Right renal cortex interstitium (tissue), 3 donors: Measurements from ENCODE around the gene TSPAN33. TPM values are rescaled to one million over a fixed set of nuclear protein-coding genes. Genes with fewer than 3 reads are reported as not detected.
A peak's percentile ranks its signal among the peaks of the same experiment; 100 is the strongest.
"Not testable (repeated sequence)": the region's sequence is repeated elsewhere in the genome, so short reads cannot be mapped to it uniquely, and the experiment has no call there.

Source experiments
- DNase-seq, 3 donors: peaks; one replicate each; pipeline ENCODE4 v3.0.0-alpha.2; 2013; ENCODE audit warnings: low read depth in 3 of 3, low spot score in 2 of 3
- polyA plus RNA-seq, 3 donors: library from polyadenylated mRNA; unstranded; fragments of 120-200 nt; gene quantifications; one replicate each; pipeline ENCODE4 v1.2.1, GENCODE V29; 2013; ENCODE audit not compliant: insufficient read length in 3 of 3

Gene TSPAN33, protein sequence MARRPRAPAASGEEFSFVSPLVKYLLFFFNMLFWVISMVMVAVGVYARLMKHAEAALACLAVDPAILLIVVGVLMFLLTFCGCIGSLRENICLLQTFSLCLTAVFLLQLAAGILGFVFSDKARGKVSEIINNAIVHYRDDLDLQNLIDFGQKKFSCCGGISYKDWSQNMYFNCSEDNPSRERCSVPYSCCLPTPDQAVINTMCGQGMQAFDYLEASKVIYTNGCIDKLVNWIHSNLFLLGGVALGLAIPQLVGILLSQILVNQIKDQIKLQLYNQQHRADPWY
- polyA plus RNA-seq = 10 to 100 TPM; 68.2 to 79.3 (median 69.6) TPM

DNA sequence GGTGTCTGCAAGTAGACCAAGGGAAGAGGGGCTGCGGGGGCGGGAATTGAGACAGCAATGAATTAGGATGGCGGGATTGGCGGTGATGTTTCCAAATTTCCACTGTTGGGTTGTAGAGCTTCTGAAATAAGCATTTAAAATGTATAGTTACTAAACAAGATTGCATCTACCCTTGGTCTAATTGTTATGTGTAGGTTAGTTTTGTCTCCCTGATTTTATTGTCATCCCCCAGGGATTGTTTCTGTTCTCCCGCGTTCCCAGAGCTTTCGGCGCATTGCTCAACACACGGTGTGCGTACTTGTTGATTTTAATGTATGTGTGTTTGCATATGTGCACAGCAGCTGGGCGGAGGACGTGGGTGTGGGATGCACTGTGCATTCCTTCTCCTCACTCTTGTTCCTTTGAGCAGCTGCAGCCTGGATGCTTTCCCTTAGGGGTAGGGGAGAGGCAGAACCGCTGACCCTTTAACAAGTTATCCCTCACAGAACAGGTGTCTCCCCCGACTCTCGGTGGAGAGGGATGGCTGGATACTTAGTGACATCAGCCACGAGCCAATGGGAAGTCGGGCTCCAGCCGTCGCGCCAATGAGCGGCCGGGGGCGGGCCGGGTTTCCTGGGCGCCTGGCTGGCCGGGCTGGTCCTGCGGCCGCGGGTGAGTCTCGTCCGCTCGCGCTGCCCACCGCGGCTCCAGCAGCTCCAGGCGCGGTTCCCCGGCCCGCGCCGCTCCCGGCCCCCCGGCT, at the start of gene TSPAN33:
Gene TSPAN33 (plus strand): TSS at position 613 of the 739 bp plus-strand sequence. CDS start 274 bp downstream, outside the sequence.
- peak in 1 of 3 donors; percentile 72 for DNase-seq

GRCh38 chr7:129095258-129095657, 49.2 kb upstream of the TSPAN33 start:
- DNase-seq = no peak

DNA sequence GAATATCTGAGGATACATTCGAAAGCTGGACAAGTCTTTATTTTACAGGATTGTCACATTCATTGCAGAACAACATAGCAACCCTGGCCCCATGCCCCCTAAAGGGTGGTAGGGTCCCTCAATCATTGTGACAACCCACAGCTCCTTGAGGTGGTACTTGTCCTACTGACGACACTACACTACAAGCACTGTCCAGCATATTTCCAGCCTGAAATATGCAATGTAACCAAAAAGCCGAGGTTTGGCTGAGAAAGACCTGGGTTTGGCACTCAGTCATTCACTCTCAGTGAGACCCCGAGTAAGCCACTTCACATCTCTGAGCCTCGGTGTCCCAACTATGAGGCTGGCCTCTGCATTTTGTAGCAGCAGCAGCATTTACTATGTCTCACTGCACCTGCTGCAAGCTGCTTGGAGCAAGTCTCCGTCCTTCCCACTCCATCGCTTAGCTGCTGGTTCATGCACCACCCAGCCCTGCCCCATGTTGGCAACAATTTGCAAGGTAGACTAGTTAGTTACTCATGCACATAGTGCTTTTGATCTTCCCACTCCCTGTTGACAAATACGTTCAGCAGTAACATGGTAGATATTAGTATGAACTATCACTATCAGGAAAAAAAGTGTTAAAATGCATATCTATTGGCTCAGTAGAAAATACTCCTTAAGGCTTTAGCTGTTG, 46.0 kb upstream of the TSPAN33 start:
- DNase-seq = no peak

- no peak for DNase-seq
Observed at GRCh38 chr7:129100827-129101166, 43.7 kb upstream of the TSPAN33 start.

DNA sequence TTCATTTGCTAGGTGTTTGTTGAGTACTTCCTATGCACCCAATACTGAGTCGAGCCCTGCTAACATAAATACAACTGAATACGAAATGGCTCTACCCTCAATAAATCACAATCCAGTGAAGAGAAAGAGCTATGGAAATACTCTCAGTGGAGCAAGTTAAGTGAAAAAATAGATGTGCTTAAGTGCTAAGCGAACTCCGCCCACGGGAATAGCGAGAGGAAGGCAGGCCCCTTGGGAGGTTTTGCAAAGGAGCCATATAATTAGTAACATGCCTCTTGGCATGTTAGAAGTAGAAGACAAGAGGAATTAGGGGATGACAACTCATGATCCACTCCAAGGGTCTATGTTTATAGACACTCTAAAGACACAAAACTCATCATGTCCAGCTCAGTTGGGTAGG, 42.8 kb upstream of the TSPAN33 start:
- no peak for DNase-seq

GRCh38 chr7:129103561-129104324, 40.8 kb upstream of the TSPAN33 start:
- DNase-seq = no peak

DNA sequence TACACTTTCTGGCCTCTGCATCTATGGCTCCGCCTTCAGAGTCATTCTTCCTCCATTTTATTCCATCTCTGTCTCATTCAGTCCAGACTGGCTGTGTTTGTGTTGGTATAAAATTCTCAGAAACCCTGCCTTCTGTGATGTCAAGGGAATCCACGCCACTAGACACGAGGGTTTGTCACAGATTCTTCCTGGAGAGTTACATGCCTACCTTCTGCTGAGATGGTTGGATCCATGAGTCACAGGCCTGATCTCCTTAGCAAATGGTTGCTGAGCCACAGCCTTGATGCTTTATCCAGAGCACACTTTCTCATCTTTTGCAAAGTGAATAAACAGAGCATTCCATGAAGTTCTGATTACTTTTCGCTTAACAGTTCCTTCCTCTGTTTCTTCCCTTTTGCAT, 35.9 kb upstream of the TSPAN33 start:
- no peak for DNase-seq

GRCh38 chr7:129110258-129110981, 34.1 kb upstream of the TSPAN33 start:
- DNase-seq = no peak

GRCh38 chr7:129110982-129111376, 33.5 kb upstream of the TSPAN33 start:
- no peak for DNase-seq

DNA sequence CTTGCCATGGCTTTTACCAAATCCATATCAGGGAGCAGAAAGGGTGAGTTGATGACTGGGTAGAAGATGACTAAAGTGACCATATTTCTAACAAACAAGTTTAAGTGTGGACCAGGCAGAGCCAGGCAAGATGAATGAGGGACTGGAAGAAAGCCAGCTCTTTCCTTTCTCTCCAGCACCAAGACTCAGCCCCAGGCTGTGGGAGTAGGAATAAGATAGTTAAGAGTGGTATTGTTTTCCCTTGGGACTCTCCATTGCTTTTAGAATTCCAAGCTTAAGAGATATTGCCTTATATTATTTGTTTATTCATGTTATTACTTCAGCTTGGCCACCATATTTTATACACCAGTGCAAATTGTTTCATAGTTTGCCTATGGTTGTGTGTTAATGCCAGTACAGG, 28.8 kb upstream of the TSPAN33 start:
- DNase-seq = no peak

DNA sequence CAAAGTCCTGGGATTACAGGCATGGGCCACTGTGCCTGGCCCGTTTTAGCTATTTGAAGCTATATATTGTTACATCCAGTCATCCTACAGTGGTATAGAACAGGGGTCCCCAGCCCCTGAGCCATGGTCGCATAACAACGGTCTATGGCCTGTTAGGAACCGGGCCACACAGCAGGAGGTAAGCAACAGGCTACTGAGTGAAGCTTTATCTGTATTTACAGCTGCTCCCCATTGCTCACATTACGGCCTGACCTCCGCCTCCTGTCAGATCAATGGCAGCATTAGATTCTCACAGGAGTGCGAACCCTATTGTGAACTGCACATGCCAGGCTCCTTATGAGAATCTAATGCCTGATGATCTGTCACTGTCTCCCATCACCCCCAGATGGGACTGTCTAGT, 26.3 kb upstream of the TSPAN33 start:
- no peak for DNase-seq

DNA sequence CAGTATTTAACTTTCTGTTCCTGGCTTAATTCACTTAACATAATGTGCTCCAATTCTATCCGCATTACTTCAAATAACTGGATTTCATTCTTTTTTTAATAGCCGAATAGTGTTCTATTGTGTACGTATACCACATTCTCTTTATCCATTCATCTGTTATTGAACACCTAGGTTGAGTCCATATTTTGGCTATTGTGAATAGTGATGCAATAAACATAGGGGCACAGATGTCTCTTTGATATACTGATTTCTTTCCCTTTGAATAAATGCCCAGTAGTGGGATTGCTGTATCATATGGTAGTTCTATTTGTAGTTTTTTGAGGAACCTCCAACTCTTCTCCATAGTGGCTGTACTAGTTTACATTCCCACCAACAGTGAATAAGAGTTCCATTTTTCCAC, 25.5 kb upstream of the TSPAN33 start:
- no peak for DNase-seq

- not testable (repeated sequence) for DNase-seq
Observed at GRCh38 chr7:129121501-129122077, 22.9 kb upstream of the TSPAN33 start.

GRCh38 chr7:129122078-129122750, 22.3 kb upstream of the TSPAN33 start:
- no peak for DNase-seq

- DNase-seq = no peak
Observed at GRCh38 chr7:129122751-129123509, 21.6 kb upstream of the TSPAN33 start.

DNA sequence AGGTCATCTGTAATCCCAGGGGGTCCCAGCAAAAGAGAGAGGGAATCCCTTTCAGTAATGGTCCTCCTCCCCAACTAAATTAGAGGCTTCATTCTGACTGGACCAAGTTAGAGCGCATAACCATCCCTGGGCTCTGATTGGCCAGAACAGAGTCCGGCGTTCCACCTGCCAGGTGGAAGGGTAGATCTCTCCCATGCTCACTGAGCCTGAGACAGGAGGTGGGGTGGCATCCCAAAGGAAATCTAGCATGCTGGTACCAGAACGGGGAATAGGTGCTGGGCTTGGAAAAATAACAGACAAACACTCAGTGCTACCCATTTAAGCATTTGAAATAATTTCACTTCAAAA, 21.0 kb upstream of the TSPAN33 start:
- no peak for DNase-seq

- DNase-seq = no peak
Observed at GRCh38 chr7:129126314-129126713, 18.2 kb upstream of the TSPAN33 start.

GRCh38 chr7:129127154-129127553, 17.4 kb upstream of the TSPAN33 start:
- DNase-seq = no peak

GRCh38 chr7:129127601-129128000, 16.9 kb upstream of the TSPAN33 start:
- DNase-seq = no peak
